Measurements from ENCODE around the gene ZNF85.

- TF ChIP-seq ZNF124 (CRISPR knock-in tag; IDR thresholded peaks at IDR 0.05) (no peak), ZNF580 (CRISPR knock-in tag; IDR thresholded peaks at IDR 0.05; ENCODE audit: borderline replicate concordance, low read depth) (no peak), USF2 (IDR thresholded peaks at IDR 0.05; ENCODE audit: low read depth, low read length) (no peak), USF2 (CRISPR knock-in tag; IDR thresholded peaks at IDR 0.05; ENCODE audit: borderline replicate concordance) (no peak), CTCF (CRISPR knock-in tag; IDR thresholded peaks at IDR 0.05) (no peak), POLR2A (IDR thresholded peaks at IDR 0.05; ENCODE audit: insufficient read depth in 1 of 2, low read depth in 2 of 2, low read length in 2 of 2) (no peak)
Observed at GRCh38 chr19:20999731-21000352, 76.8 kb downstream of the ZNF85 start.
